Occipital lobe (tissue), 2 donors: Measurements from ENCODE around the gene SCIMP. TPM values are rescaled to one million over a fixed set of nuclear protein-coding genes. Genes with fewer than 3 reads are reported as not detected.
"Not testable (repeated sequence)": the region's sequence is repeated elsewhere in the genome, so short reads cannot be mapped to it uniquely, and the experiment has no call there.

Source experiments
- DNase-seq: peaks from one replicate; lab custom pipeline; 2025; lab: John Stamatoyannopoulos, UW
- total RNA-seq: library from RNA; depleted of rRNA; stranded (reverse); fragments of >200 nt; gene quantifications from one replicate; pipeline ENCODE4 v1.2.3, GENCODE V29; 2014

SCIMP gene
- total RNA-seq, 1 donor from 2014 or later: 0.16 TPM

- no peak for DNase-seq
These were observed 3.7 kb upstream of the SCIMP start for GRCh38 chr17:5238333-5238732.

- DNase-seq: no peak
These were observed 2.9 kb upstream of the SCIMP start for GRCh38 chr17:5237541-5238016.

GRCh38 chr17:5236938-5237540, 2.4 kb upstream of the SCIMP start:
- DNase-seq: no peak

- not testable (repeated sequence) for DNase-seq
These were observed 1.2 kb downstream of the SCIMP start for GRCh38 chr17:5233492-5233891.

GRCh38 chr17:5226940-5227878, 7.5 kb downstream of the SCIMP start:
- DNase-seq: no peak

GRCh38 chr17:5225668-5226457, 8.8 kb downstream of the SCIMP start:
- no peak for DNase-seq

GRCh38 chr17:5221912-5222311, 12.7 kb downstream of the SCIMP start:
- DNase-seq: not testable (repeated sequence)

GRCh38 chr17:5220074-5220473, 14.6 kb downstream of the SCIMP start:
- DNase-seq: no peak

GRCh38 chr17:5219536-5219935, 15.1 kb downstream of the SCIMP start:
- DNase-seq: no peak

GRCh38 chr17:5217562-5217961, 17.1 kb downstream of the SCIMP start:
- not testable (repeated sequence) for DNase-seq

GRCh38 chr17:5211458-5211857, 23.2 kb downstream of the SCIMP start:
- no peak for DNase-seq

GRCh38 chr17:5210614-5211252, 23.9 kb downstream of the SCIMP start:
- no peak for DNase-seq

GRCh38 chr17:5210091-5210490, 24.6 kb downstream of the SCIMP start:
- DNase-seq: no peak

- DNase-seq: no peak
These were observed 25.3 kb downstream of the SCIMP start for GRCh38 chr17:5209396-5209795.

- DNase-seq: no peak
These were observed 30.8 kb downstream of the SCIMP start for GRCh38 chr17:5203908-5204294.

GRCh38 chr17:5203178-5203907, 31.3 kb downstream of the SCIMP start:
- DNase-seq: no peak

- no peak for DNase-seq
These were observed 33.6 kb downstream of the SCIMP start for GRCh38 chr17:5201011-5201410.

GRCh38 chr17:5200360-5200759, 34.3 kb downstream of the SCIMP start:
- no peak for DNase-seq

- no peak for DNase-seq
These were observed 36.2 kb downstream of the SCIMP start for GRCh38 chr17:5198472-5198871.

GRCh38 chr17:5194346-5194745, 40.3 kb downstream of the SCIMP start:
- DNase-seq: no peak
